Measurements from ENCODE around the gene CCNK. TPM values are rescaled to one million over a fixed set of nuclear protein-coding genes. Genes with fewer than 3 reads are reported as not detected.

CCNK gene
- polyA plus RNA-seq, 3 donors: 39.0 to 47.2 (median 40.4) TPM

- no peak for DNase-seq (ENCODE audit: low read depth in 3 of 3, low spot score in 2 of 3)
These were observed 51.1 kb downstream of the CCNK start for GRCh38 chr14:99532310-99532709.

- no peak for DNase-seq (ENCODE audit: low read depth in 3 of 3, low spot score in 2 of 3)
These were observed 53.1 kb downstream of the CCNK start for GRCh38 chr14:99534333-99534732.

DNA sequence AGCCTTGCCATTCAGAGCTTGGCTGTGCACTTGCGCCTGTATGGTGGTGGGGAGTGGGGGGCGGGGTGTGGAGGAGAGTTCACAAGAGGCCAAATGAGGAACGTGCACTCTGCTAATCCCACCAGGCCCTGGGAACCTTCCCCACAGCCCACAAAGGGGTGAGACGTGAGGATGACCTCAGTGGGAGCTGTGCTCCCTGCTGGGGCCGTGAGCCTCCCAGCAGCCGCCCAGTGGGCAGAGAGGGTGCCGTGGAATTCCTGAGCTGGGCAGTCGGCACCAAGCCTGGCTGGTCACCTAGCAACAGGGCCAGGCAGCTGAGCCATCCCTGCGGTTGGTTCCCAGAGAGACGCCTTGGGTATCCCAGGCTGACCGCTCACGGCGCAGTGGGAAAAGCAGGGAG, 53.7 kb downstream of the CCNK start:
- DNase-seq (ENCODE audit: low read depth in 3 of 3, low spot score in 2 of 3): no peak

GRCh38 chr14:99535448-99535847, 54.2 kb downstream of the CCNK start:
- no peak for DNase-seq (ENCODE audit: low read depth in 3 of 3, low spot score in 2 of 3)

GRCh38 chr14:99535908-99536778, 54.9 kb downstream of the CCNK start:
- no peak for DNase-seq (ENCODE audit: low read depth in 3 of 3, low spot score in 2 of 3)

DNA sequence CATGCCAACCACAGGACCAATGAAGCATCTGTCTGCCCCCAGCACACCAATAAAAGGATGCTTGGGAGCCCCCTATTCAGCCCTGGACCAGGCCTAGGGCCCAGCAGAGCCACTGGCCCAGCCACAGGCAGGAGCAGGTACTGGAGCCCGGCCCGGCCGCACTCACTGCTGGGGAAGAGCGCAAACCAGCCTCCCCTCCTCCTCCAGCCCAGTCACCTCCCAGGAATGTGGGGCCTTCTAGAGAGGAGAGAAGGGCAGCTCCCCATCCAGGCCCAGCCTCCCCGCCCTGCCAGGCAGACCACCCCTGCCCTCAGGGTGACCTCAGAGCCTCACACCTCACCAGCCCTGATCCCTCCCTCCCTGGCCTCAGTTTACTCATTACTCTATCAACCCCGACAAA, 56.2 kb downstream of the CCNK start:
- DNase-seq (ENCODE audit: low read depth in 3 of 3, low spot score in 2 of 3): no peak

DNA sequence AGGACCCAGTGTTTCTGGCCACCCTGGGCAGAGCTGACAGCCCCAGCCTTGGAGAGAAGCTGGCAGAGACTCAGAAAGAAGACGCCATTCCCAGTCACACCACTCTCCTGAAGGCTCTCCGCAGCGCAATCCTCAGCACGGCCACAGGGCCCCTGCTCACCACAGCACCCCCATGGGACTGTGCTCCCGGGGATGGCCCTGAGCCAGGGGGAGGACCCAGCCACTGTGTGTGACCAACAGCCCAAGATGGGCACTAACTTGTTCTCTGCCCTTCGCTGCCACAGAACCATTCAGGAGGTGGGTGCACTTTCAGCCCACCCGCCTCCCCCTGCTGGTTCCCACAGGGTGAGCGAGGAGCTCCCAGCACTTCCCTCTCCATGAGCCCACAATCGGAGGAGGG, 57.1 kb downstream of the CCNK start:
- no peak for DNase-seq (ENCODE audit: low read depth in 3 of 3, low spot score in 2 of 3)

GRCh38 chr14:99538733-99539132, 57.5 kb downstream of the CCNK start:
- DNase-seq (ENCODE audit: low read depth in 3 of 3, low spot score in 2 of 3): no peak

GRCh38 chr14:99539491-99539890, 58.3 kb downstream of the CCNK start:
- DNase-seq (ENCODE audit: low read depth in 3 of 3, low spot score in 2 of 3): no peak

GRCh38 chr14:99540196-99541032, 59.2 kb downstream of the CCNK start:
- DNase-seq (ENCODE audit: low read depth in 3 of 3, low spot score in 2 of 3): no peak

DNA sequence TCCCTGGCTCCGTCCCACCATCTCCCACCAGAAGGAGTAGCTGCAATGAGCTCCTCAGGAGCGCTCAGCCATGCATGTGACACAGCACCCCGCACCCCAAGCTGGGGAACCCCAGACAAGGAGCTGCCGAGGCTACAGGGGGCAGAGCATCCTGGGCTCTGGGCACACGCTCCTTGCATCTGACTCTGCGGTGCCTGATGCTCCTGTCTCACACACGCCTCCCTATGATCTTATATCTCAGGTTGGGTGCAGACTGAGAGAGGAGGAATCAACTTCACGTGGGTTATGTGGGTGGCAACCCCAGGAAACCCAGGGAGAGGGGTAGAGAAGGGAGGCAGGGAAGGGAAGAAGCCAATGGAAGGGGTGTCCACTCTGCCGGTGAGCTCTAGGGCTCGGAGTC, 60.0 kb downstream of the CCNK start:
- no peak for DNase-seq (ENCODE audit: low read depth in 3 of 3, low spot score in 2 of 3)

DNA sequence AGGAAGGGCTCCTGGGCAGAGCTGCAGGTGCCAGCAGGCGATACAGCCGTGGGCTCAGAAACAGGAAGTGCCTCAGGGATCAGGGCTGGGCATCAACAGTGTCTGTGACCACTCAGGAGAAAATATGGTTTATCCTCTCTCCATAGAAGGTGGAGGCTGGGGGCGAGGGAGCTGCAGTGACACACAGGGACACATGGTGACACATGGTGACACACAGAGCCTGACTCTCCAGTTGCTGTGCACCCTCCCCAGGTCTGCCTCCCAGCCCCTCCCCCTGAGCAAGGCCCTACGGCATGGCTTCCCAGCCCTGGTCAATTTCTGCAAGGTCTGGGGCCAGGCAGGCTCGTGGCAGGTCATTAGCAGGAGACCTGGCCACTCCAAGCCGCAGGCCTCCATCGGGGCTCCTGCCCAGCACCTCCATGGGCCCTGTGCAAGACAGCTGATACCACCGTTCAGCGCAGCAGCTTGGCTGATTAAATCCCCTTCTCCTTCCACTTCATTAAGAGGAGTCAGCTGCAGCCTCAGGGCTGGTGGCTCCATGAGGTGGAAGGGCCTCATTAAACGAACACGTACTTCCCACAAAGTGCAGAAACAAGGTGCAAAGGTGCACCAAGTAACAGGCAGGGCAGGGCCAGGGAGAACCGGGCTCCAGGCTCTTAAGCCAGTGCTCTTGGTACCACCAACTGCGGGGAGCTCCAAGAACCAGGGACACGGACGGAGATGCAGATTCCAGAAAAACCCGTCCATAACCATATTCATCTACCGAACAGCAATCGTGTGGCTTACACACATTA, 60.7 kb downstream of the CCNK start:
- no peak for DNase-seq (ENCODE audit: low read depth in 3 of 3, low spot score in 2 of 3)

DNA sequence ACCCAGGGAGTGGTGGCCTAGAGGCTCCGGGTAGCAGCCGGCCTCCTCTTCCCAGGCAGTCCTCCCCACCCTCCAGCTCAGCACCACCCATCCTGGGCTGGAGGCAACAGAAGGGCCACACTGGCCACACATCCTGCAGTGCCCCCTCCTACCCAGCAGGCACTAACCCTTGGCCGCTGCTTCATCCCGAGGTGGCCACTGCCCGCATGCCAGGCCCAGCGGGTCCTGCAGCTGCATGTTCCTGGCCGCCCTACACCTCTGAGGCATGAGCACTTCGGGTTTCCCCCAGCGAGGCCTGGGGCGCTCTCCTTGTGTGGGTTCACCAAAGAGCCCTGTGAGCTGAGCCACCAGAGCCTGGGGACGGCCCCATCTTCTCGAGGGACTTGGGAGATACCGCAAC, 61.4 kb downstream of the CCNK start:
- no peak for DNase-seq (ENCODE audit: low read depth in 3 of 3, low spot score in 2 of 3)

GRCh38 chr14:99543370-99543769, 62.2 kb downstream of the CCNK start:
- no peak for DNase-seq (ENCODE audit: low read depth in 3 of 3, low spot score in 2 of 3)

- DNase-seq (ENCODE audit: low read depth in 3 of 3, low spot score in 2 of 3): no peak
These were observed 62.8 kb downstream of the CCNK start for GRCh38 chr14:99543985-99544384.

DNA sequence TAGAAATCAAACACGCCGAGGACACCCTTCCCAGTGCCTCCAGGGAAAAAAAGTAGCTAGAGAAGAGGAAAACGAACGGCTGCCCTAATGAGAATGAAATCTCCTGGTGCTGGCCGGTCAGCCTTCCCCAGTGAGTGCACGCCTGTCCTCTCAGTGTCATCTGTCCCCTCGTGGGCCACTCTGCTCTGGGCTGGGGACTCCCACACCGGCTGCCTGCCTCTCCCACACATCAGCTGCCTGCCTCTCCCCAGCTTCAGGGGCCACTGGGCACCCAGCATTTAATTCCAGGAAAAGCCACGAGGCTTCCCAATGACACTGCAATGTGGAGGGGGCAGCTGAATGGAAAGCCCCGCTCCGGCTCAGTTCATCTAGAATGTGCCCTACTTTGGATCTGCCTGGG, 63.8 kb downstream of the CCNK start:
- DNase-seq (ENCODE audit: low read depth in 3 of 3, low spot score in 2 of 3): no peak

GRCh38 chr14:99545586-99545985, 64.4 kb downstream of the CCNK start:
- DNase-seq (ENCODE audit: low read depth in 3 of 3, low spot score in 2 of 3): no peak

DNA sequence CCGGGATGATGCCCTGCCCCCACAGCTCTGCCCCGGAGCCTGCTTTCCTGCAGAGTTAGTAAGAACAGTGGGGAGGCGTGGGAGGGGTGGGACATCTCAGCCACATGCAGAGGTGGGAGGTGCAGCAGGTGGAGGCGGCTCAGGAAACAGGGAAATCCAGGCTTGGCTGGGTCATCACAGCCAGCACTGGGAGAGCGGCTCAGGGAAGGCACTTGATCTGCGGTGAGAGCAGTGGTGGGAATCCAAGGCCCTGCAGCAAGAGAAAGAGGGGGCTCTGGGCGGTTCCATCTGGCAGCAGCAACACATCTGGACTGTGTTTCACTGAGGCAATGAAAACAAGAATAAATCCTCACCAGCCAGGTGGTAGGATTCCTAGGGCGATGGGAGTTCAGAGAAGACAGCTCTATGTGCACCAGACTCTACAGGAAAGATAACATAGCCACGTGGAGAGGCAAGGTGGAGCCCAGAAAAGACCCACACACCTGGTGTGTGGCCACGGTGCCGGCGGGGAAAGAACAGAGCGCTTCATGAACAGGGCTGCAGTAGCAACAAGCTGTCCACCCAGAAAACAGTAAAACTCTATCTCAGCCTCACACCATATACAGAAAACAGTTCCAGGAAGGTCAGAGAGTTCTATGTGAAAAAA, 65.1 kb downstream of the CCNK start:
- DNase-seq (ENCODE audit: low read depth in 3 of 3, low spot score in 2 of 3): no peak

DNA sequence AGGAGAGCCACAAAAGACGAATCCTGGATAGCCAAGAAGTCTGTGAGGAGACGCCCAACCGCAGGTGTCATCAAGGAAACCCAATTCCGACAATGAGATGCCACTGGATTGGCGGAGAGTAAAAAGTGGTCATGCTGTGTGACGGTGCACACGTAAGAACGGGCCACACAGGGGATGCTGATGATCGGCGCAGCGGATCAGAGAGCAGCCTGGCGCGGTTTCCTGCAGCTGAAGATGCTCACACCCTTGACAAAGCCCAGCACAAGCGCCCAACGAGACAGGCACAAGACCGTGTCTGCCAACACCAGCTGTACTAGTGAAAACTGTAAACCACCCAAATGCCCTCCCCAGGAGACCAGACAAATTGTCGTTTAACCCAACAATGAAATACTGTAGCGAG, 67.0 kb downstream of the CCNK start:
- no peak for DNase-seq (ENCODE audit: low read depth in 3 of 3, low spot score in 2 of 3)

GRCh38 chr14:99548871-99549515, 67.8 kb downstream of the CCNK start:
- no peak for DNase-seq (ENCODE audit: low read depth in 3 of 3, low spot score in 2 of 3)

Data from right renal cortex interstitium (tissue), 3 donors.